ENCODE measurements around the gene TNK2.

TNK2 gene

GRCh38 chr3:195897853-195898415 is 10.4 kb downstream of the TNK2 start:
- no peak for DNase-seq

- no peak for DNase-seq
These were observed 11.1 kb downstream of the TNK2 start for GRCh38 chr3:195897081-195897852.

GRCh38 chr3:195896361-195897080 is 11.8 kb downstream of the TNK2 start:
- DNase-seq = peak in 1 of 2 experiments; percentile 34

- DNase-seq = no peak
These were observed 12.4 kb downstream of the TNK2 start for GRCh38 chr3:195895861-195896360.

- no peak for DNase-seq
These were observed 13.1 kb downstream of the TNK2 start for GRCh38 chr3:195895078-195895860.

- DNase-seq = no peak
These were observed 14.4 kb downstream of the TNK2 start for GRCh38 chr3:195893916-195894465.

GRCh38 chr3:195893516-195893915 is 14.8 kb downstream of the TNK2 start:
- DNase-seq = no peak

- DNase-seq = no peak
These were observed 15.3 kb downstream of the TNK2 start for GRCh38 chr3:195893044-195893395.

- DNase-seq = no peak
These were observed 16.0 kb downstream of the TNK2 start for GRCh38 chr3:195892105-195893043.

- DNase-seq = no peak
These were observed 16.8 kb downstream of the TNK2 start for GRCh38 chr3:195891431-195892104.

- DNase-seq = no peak
These were observed 18.5 kb downstream of the TNK2 start for GRCh38 chr3:195889870-195890295.

- no peak for DNase-seq
These were observed 19.1 kb downstream of the TNK2 start for GRCh38 chr3:195888981-195889869.

GRCh38 chr3:195888311-195888761 is 20.0 kb downstream of the TNK2 start:
- no peak for DNase-seq

GRCh38 chr3:195887670-195888069 is 20.7 kb downstream of the TNK2 start:
- no peak for DNase-seq

GRCh38 chr3:195886181-195887141 is 21.9 kb downstream of the TNK2 start:
- no peak for DNase-seq

- DNase-seq = no peak
These were observed 23.1 kb downstream of the TNK2 start for GRCh38 chr3:195885036-195885891.

- no peak for DNase-seq
These were observed 23.7 kb downstream of the TNK2 start for GRCh38 chr3:195884691-195885035.

GRCh38 chr3:195883801-195884200 is 24.6 kb downstream of the TNK2 start:
- no peak for DNase-seq
